H1 (cell line): ENCODE data around the gene SIN3B. TPM values are rescaled to one million over a fixed set of nuclear protein-coding genes. Genes with fewer than 3 reads are reported as not detected.

Experiments used
- KDM5A ChIP-seq: fragments of 200-600 bp; IDR thresholded peaks from 2 replicates; pipeline ENCODE4 v1.7.1; 2012; ENCODE audit warnings: mild to moderate bottlenecking, low read length, inconsistent platforms, mixed read lengths
- SIRT6 ChIP-seq: IDR thresholded peaks from one replicate; pipeline ENCODE4 v1.7.1; 2012; ENCODE audit warnings: low read length, inconsistent platforms
- SUZ12 ChIP-seq: fragments of 200-600 bp; sonication (generic); IDR thresholded peaks from 2 replicates; pipeline ENCODE4 v1.6.1; 2012; ENCODE audit warnings: mild to moderate bottlenecking, inconsistent platforms, low read length, moderate library complexity, mixed read lengths
- polyA plus RNA-seq, 7 experiments: library from polyadenylated mRNA; depleted of rRNA in 3 of 7; stranded (reverse) in 5 of 7; unstranded in 2 of 7; fragments of >200 nt in 5 of 7; fragments of 200-250 nt in 2 of 7; gene quantifications; 1 replicate in 5 of 7; 2 replicates in 1 of 7; 4 replicates in 1 of 7; pipeline versions ENCODE4 v1.2.1 to v1.2.3, GENCODE V29; 2011 to 2013; ENCODE audit warnings: missing spikeins in 2 of 7, mixed read lengths in 2 of 7
- total RNA-seq: library from RNA; stranded (reverse); fragmentation: NEBNext Ultra II Directional; extraction: Animal tissue kit (Norgen Biotek cat#: 25700); gene quantifications from 2 replicates; pipeline ENCODE4 v1.2.1, GENCODE V29; 2021

SIN3B gene
- total and polyA plus RNA-seq, 2 of the 8 experiments (the other 6 are each of a cell fraction or from before 2014, with no cell fraction given): 29.5 to 71.1 TPM

- TF ChIP-seq SUZ12: no peak
- no peak for TF ChIP-seq SIRT6
- no peak for TF ChIP-seq KDM5A
Measured at GRCh38 chr19:16872728-16873127, 43.5 kb downstream of the SIN3B start (continued).
